Peyer's patch (tissue), 4 donors: ENCODE data around the gene PLIN4. TPM values are rescaled to one million over a fixed set of nuclear protein-coding genes. Genes with fewer than 3 reads are reported as not detected.
A peak's percentile ranks its signal among the peaks of the same experiment; 100 is the strongest.

Source experiments
- DNase-seq, 3 donors: peaks; one replicate each; pipeline ENCODE4 v3.0.0-alpha.2; 2017 to 2019
- H3K27ac ChIP-seq, 4 donors: fragments of 200-600 bp; sonication (generic); one replicate each; pipeline ENCODE4 v1.5.1; 2016 to 2019
- H3K27me3 ChIP-seq, 2 donors: fragments of 200-600 bp; sonication (generic); one replicate each; pipeline ENCODE4 v1.5.1; 2019
- H3K36me3 ChIP-seq, 3 donors: fragments of 200-600 bp; sonication (generic); one replicate each; pipeline ENCODE4 v1.5.1; 2016 to 2019
- H3K4me1 ChIP-seq, 4 donors: fragments of 200-600 bp; sonication (generic); one replicate each; pipeline ENCODE4 v1.5.1; 2016 to 2019
- H3K4me3 ChIP-seq, 4 donors: fragments of 200-600 bp; sonication (generic); 1 replicate in 3 of 4; 2 replicates in 1 of 4; pipeline ENCODE4 v1.5.1; 2016 to 2019; ENCODE audit warnings: mild to moderate bottlenecking in 1 of 4
- H3K9me3 ChIP-seq, 4 donors: fragments of 200-600 bp; sonication (generic); one replicate each; pipeline ENCODE4 v1.5.1; 2016 to 2019; ENCODE audit warnings: mild to moderate bottlenecking in 1 of 4
- POLR2A ChIP-seq, 2 donors: fragments of 450-650 bp; IDR thresholded peaks; one replicate each; pipeline ENCODE4 v1.5.1; 2017; ENCODE audit warnings: antibody characterized with exemption in 2 of 2, mild to moderate bottlenecking in 2 of 2, moderate library complexity in 2 of 2
- total RNA-seq, 4 donors: library from RNA; depleted of rRNA; stranded (reverse); fragments of >200 nt; gene quantifications; one replicate each; pipeline ENCODE4 v1.1.0, GENCODE V29; 2016
- TF ChIP-seq, protein P1 (sequence below), 6 experiments: fragments of 450-650 bp in 4 of 6; fragments of 200-600 bp in 2 of 6; sonication (generic) in 1 of 6; IDR thresholded peaks; one replicate each; pipeline ENCODE4 v1.5.1; 2017 to 2019; ENCODE audit warnings: antibody characterized with exemption in 6 of 6, mild to moderate bottlenecking in 3 of 6, moderate library complexity in 1 of 6

PLIN4 gene
- total RNA-seq, 4 donors from 2014 or later, result 0.83 to 5.1 (median 2.3) TPM

DNA sequence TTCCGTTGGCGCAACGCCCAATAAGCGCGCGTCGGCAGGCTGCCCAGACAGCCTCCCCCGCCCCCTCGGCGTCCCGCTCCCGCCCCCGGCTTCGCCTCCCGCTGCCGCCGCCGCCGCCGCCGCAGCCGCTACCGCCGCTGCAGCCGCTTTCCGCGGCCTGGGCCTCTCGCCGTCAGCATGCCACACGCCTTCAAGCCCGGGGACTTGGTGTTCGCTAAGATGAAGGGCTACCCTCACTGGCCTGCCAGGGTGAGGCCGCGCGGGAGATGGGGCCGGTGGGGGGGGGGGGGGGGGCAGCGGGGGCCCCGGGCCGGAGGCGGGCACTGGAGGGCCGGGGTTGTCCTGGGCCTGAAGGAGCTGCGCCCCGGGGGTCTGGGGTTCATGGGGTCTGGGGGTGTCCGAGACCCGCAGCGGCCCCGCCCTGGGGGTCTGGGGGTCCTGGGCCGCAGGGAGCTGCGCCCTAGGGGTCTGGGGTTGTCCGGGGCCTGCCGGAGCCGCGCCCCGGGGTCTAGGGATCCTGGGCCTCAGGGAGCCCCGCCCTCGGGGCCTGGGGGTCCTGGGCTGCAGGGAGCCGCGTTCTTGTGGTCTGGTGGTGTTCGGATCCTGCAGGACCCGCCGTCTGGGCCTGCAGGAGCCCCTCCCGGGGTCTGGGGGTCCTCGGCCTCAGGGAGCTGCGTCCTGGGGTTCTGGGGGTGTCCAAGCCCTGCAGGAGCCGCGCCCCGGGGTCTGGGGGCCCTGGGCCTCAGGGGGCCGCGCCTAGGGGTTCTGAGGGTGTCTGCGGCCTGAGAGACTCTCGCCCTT lies 45.9 kb downstream of the PLIN4 start, which contains the start of gene HDGFL2:
Gene HDGFL2, plus strand, starts transcription at position 124 of the 801 bp plus-strand sequence. Its CDS starts 54 bp downstream, at position 178.
- H3K9me3 ChIP-seq, result no peaks in the 10 kb centered on the region
- TF ChIP-seq POLR2A (IDR thresholded peaks at IDR 0.05), result no peak
- TF ChIP-seq, protein P1, sequence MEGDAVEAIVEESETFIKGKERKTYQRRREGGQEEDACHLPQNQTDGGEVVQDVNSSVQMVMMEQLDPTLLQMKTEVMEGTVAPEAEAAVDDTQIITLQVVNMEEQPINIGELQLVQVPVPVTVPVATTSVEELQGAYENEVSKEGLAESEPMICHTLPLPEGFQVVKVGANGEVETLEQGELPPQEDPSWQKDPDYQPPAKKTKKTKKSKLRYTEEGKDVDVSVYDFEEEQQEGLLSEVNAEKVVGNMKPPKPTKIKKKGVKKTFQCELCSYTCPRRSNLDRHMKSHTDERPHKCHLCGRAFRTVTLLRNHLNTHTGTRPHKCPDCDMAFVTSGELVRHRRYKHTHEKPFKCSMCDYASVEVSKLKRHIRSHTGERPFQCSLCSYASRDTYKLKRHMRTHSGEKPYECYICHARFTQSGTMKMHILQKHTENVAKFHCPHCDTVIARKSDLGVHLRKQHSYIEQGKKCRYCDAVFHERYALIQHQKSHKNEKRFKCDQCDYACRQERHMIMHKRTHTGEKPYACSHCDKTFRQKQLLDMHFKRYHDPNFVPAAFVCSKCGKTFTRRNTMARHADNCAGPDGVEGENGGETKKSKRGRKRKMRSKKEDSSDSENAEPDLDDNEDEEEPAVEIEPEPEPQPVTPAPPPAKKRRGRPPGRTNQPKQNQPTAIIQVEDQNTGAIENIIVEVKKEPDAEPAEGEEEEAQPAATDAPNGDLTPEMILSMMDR (IDR thresholded peaks at IDR 0.05), result no peak
- peak within 1 kb of the TSS; percentile 83 to 97 (median 95) for H3K4me3 ChIP-seq
- H3K4me1 ChIP-seq, result peaks cover 0 to 19% (median 13%) of the 10 kb centered on the region in 4 donors
- H3K27me3 ChIP-seq, result no peaks in the 10 kb centered on the region
- H3K36me3 ChIP-seq, result peaks cover 0 to 22% (median 0%) of the 10 kb centered on the region in 3 donors
- DNase-seq, result peak in 1 of 3 donors; percentile 98
- H3K27ac ChIP-seq, result peak within 1 kb of the TSS; percentile 80 to 89 (median 84)

DNA sequence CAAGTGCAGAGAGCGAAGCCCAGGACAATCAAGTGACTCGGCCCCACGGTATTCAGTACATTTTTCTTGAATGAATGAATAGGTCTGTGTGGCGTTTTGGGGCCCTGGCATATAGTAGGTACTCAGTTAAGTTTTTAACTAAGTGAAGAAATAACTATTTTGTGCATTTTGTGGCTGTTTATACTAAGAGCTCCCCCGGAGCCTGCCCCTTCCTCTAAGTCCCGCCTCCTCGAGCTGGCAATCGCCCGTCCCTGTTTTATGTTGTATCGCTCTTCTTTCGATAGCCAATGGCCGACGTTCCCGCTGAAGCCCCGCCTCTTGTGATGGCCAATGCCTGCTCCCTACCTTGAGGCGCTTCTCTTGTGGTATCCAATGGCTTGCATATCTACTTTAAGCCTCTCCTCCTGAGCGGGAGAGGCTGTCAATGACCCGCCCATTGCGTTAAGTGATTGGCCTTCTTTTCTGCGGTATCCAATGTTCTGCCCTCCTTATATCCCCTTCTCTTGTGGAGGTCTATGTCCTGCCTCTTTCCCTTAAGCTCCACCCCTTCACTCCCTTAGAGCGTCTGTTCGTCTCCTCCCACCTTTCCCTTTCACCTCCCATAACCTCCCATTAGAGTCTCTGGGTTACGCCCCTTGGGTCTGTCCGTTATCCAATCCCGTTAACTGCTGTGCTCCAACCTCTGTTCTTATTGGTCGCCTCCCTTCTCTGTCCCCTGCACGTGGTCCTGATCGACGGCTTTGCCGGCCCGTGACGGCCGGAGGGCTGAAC lies 46.7 kb downstream of the PLIN4 start:
- Histone ChIP-seq H3K4me3 (peak overlapping the region; percentile 83 to 97 (median 95)), H3K27me3 (no peaks in the 10 kb centered on the region), H3K36me3 (peaks cover 0 to 14% (median 0%) of the 10 kb centered on the region in 3 donors), H3K9me3 (no peaks in the 10 kb centered on the region), H3K4me1 (peaks cover 0 to 19% (median 13%) of the 10 kb centered on the region in 4 donors), H3K27ac (peak overlapping the region; percentile 80 to 89 (median 84))
- TF ChIP-seq POLR2A (IDR thresholded peaks at IDR 0.05), result peak; percentile 61 to 65
- TF ChIP-seq, protein P1 (IDR thresholded peaks at IDR 0.05), result no peak
- peak; percentile 97 to 99 (median 97) for DNase-seq

DNA sequence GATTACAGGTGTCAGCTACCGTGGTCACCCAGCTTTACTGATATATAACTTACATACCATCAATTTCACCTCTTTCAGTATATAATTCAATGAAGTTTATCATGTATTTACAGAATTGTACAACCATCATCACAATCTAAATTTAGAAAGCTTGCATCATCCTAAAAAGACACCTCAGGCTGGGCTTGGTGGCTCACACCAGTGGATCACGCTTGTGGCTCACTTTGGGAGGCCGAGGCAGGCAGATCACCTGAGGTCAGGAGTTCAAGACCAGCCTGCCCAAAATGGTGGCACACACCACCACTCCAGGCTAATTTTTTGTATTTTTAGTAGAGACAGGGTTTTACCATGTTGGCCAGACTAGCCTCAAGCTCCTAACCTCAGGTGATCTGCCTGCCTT lies 50.5 kb downstream of the PLIN4 start:
- H3K4me1 ChIP-seq, result peaks cover 0 to 4% (median 2%) of the 10 kb centered on the region in 4 donors
- no peaks in the 10 kb centered on the region for H3K27me3 ChIP-seq
- no peak for TF ChIP-seq POLR2A (IDR thresholded peaks at IDR 0.05)
- TF ChIP-seq, protein P1 (IDR thresholded peaks at IDR 0.05), result no peak
- H3K9me3 ChIP-seq, result no peaks in the 10 kb centered on the region
- no peak for DNase-seq
- no peak overlapping the region for H3K27ac ChIP-seq
- no peaks in the 10 kb centered on the region for H3K36me3 ChIP-seq
- no peak overlapping the region for H3K4me3 ChIP-seq

DNA sequence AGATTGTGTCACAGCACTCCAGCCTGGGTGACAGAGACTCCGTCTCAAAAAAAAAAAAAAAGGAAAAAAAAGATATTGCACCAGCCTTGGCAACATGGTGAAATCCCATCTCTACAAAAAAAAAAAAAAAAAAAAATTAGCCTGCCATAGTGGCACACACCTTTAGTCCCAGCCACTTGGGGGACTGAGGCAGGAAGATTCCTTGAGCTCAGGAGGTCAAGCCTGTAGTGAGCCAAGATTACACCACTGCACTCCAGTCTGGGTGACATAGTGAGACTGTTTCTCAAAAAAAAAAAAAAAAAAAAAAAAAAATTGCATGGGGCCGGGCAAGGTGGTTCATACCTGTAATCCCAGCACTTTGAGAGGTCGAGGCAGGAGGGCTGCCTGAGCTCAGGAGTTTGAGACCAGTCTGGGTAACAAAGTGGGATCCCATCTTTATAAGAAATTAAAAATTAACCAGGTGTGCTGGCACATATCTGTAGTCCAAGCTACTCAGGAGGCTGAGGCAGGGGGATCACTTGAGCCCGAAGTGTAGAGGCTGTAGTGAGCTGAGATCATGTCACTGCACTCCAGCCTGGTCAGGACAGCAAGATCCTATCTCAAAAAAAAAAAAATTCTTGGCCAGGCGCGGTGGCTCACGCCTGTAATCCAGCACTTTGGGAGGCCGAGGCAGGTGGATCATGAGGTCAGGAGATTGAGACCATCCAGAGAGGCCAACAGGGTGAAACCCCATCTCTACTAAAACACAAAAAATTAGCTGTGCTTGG lies 53.3 kb downstream of the PLIN4 start:
- no peak for TF ChIP-seq POLR2A (IDR thresholded peaks at IDR 0.05)
- TF ChIP-seq, protein P1 (IDR thresholded peaks at IDR 0.05), result no peak
- no peaks in the 10 kb centered on the region for H3K36me3 ChIP-seq
- no peak overlapping the region for H3K27ac ChIP-seq
- no peaks in the 10 kb centered on the region for H3K27me3 ChIP-seq
- H3K4me3 ChIP-seq, result no peak overlapping the region
- no peaks in the 10 kb centered on the region for H3K9me3 ChIP-seq
- H3K4me1 ChIP-seq, result no peaks in the 10 kb centered on the region
- DNase-seq, result no peak
